NT2/D1 (cell line): ENCODE data around the gene LRRC75B.

Experiments
- SUZ12 ChIP-seq: IDR thresholded peaks from 2 replicates; pipeline ENCODE4 v1.6.1; 2011; ENCODE audit not compliant: insufficient read length, insufficient read depth; ENCODE audit errors: extremely low read depth
- YY1 ChIP-seq: IDR thresholded peaks from 2 replicates; pipeline ENCODE4 v1.6.1; 2011; ENCODE audit not compliant: insufficient read length, insufficient read depth
- ZNF274 ChIP-seq: IDR thresholded peaks from 2 replicates; pipeline ENCODE4 v1.6.1; 2011; ENCODE audit warnings: mild to moderate bottlenecking, low read depth, low read length

- TF ChIP-seq ZNF274 (no peak), YY1 (no peak), SUZ12 (no peak)
Observed at GRCh38 chr22:24595863-24596262, 3.0 kb upstream of the LRRC75B start.
